SK-N-SH (cell line): ENCODE measurements around the gene CDH9. TPM values are rescaled to one million over a fixed set of nuclear protein-coding genes. Genes with fewer than 3 reads are reported as not detected.

Experiments used
- CTCF ChIA-PET: fragments of 300-600, 350-600 bp; formaldehyde crosslinking; extraction: SDS; loops from one replicate; lab custom pipeline; 2021; lab: Yijun Ruan, JAX
- POLR2A ChIA-PET: fragments of 350-600 bp; sonication (Branson Sonifier 250); formaldehyde crosslinking; extraction: SDS; loops from one replicate; lab custom pipeline; 2020; ENCODE audit warnings: antibody characterized with exemption, inconsistent platforms; lab: Yijun Ruan, JAX
- DNase-seq: peaks from one replicate; pipeline ENCODE4 v3.0.0; 2012
- H2AFZ ChIP-seq: fragments of 200-600 bp; sonication (generic); 2 replicates; pipeline ENCODE4 v1.8.1; 2016; ENCODE audit warnings: antibody characterized with exemption, mild to moderate bottlenecking, low read depth
- H3F3A ChIP-seq: fragments of 200-600 bp; sonication (generic); replicated peaks from 2 replicates; pipeline ENCODE3; 2016; ENCODE audit warnings: antibody characterized with exemption, mild to moderate bottlenecking; ENCODE audit not compliant: insufficient read depth
- H3K27ac ChIP-seq, 2 experiments: fragments of 200-500 bp in 1 of 2; fragments of 200-600 bp in 1 of 2; sonication (Bioruptor generic) in 1 of 2; sonication (generic), shearing (Covaris generic) in 1 of 2; 2 replicates each; pipeline versions ENCODE4 v1.5.1 to v1.6.1; 2014 to 2016; ENCODE audit warnings: low read depth in 2 of 2, inconsistent platforms in 1 of 2, low read length in 1 of 2, mild to moderate bottlenecking in 1 of 2, mixed read lengths in 1 of 2
- H3K27me3 ChIP-seq: fragments of 200-600 bp; sonication (generic), shearing (Covaris generic); 2 replicates; pipeline ENCODE4 v1.6.1; 2016; ENCODE audit warnings: mixed run types; ENCODE audit not compliant: insufficient read depth
- H3K36me3 ChIP-seq, 2 experiments: fragments of 200-500 bp in 1 of 2; fragments of 200-600 bp in 1 of 2; sonication (Bioruptor generic) in 1 of 2; sonication (generic) in 1 of 2; replicated peaks in 1 of 2; 2 replicates each; pipeline versions ENCODE3 to v1.5.1; 2014 to 2016; ENCODE audit warnings: low read length in 1 of 2, mild to moderate bottlenecking in 1 of 2; ENCODE audit not compliant: insufficient read depth in 2 of 2, control insufficient read depth in 1 of 2
- H3K4me1 ChIP-seq, 2 experiments: fragments of 200-500 bp in 1 of 2; fragments of 200-600 bp in 1 of 2; sonication (Bioruptor generic) in 1 of 2; sonication (generic), shearing (Covaris generic) in 1 of 2; 2 replicates each; pipeline versions ENCODE4 v1.5.1 to v1.6.1; 2014 to 2016; ENCODE audit warnings: low read depth in 1 of 2, low read length in 1 of 2, mixed run types in 1 of 2; ENCODE audit not compliant: insufficient read depth in 2 of 2, control insufficient read depth in 1 of 2
- H3K4me2 ChIP-seq: fragments of 200-600 bp; sonication (generic), shearing (Covaris generic); 2 replicates; pipeline ENCODE4 v1.6.1; 2017; ENCODE audit warnings: mixed run types
- H3K4me3 ChIP-seq, 2 experiments: fragments of 200-500 bp in 1 of 2; fragments of 200-600 bp in 1 of 2; sonication (Bioruptor generic) in 1 of 2; sonication (generic), shearing (Covaris generic) in 1 of 2; 2 replicates each; pipeline versions ENCODE4 v1.5.1 to v1.8.1; 2014 to 2016; ENCODE audit warnings: low read depth in 2 of 2, inconsistent platforms in 1 of 2, low read length in 1 of 2, mild to moderate bottlenecking in 1 of 2, mixed read lengths in 1 of 2, moderate library complexity in 1 of 2
- H3K79me2 ChIP-seq: fragments of 200-600 bp; sonication (generic); 2 replicates; pipeline ENCODE4 v1.8.1; 2017; ENCODE audit warnings: mild to moderate bottlenecking; ENCODE audit not compliant: insufficient read depth
- H3K9ac ChIP-seq: fragments of 200-600 bp; sonication (generic); 2 replicates; pipeline ENCODE4 v1.6.1; 2017; ENCODE audit warnings: mixed run types
- H3K9me2 ChIP-seq: fragments of 200-600 bp; sonication (generic); 2 replicates; pipeline ENCODE4 v1.6.1; 2017; ENCODE audit warnings: mixed run types
- H3K9me3 ChIP-seq: fragments of 200-600 bp; sonication (generic); 2 replicates; pipeline ENCODE4 v1.6.1; 2017; ENCODE audit warnings: mixed run types, mild to moderate bottlenecking, moderate library complexity
- H4K20me1 ChIP-seq: fragments of 200-600 bp; sonication (generic); 2 replicates; pipeline ENCODE4 v1.6.1; 2017; ENCODE audit warnings: mild to moderate bottlenecking, mixed run types; ENCODE audit not compliant: insufficient read depth
- CHD2 ChIP-seq: fragments of 150-350 bp; IDR thresholded peaks from 2 replicates; pipeline ENCODE4 v1.6.1; 2018; ENCODE audit warnings: low read length; ENCODE audit not compliant: partially characterized antibody
- EZH2phosphoT487 ChIP-seq: fragments of 200-600 bp; sonication (generic); IDR thresholded peaks from 2 replicates; pipeline ENCODE4 v1.6.1; 2017; ENCODE audit warnings: low read depth, mixed run types, mild to moderate bottlenecking, antibody characterized with exemption, moderate library complexity, borderline replicate concordance
- FOXJ3 ChIP-seq: sonication (generic); formaldehyde crosslinking; IDR thresholded peaks from 2 replicates; pipeline ENCODE4 v1.5.1; 2020; ENCODE audit warnings: mild to moderate bottlenecking, missing genetic modification reagents
- GABPA ChIP-seq: IDR thresholded peaks from 2 replicates; pipeline ENCODE4 v1.4.0; 2012; ENCODE audit warnings: low read depth, mild to moderate bottlenecking
- GATA2 ChIP-seq: sonication (generic); formaldehyde crosslinking; IDR thresholded peaks from 2 replicates; pipeline ENCODE4 v1.5.0; 2020; ENCODE audit warnings: mild to moderate bottlenecking, missing genetic modification reagents
- MEF2A ChIP-seq: IDR thresholded peaks from 2 replicates; pipeline ENCODE4 v1.4.0; 2012; ENCODE audit warnings: low read depth, borderline replicate concordance
- MXI1 ChIP-seq: IDR thresholded peaks from 2 replicates; pipeline ENCODE4 v1.6.1; 2012; ENCODE audit warnings: mild to moderate bottlenecking, low read depth, low read length, improper control_type of control experiment
- NFIC ChIP-seq: IDR thresholded peaks from 2 replicates; pipeline ENCODE4 v1.4.0; 2012; ENCODE audit warnings: borderline replicate concordance
- NRF1 ChIP-seq: IDR thresholded peaks from 2 replicates; pipeline ENCODE4 v1.6.1; 2012; ENCODE audit warnings: low read depth, mild to moderate bottlenecking, low read length
- POLR2AphosphoS5 ChIP-seq: IDR thresholded peaks from 2 replicates; pipeline ENCODE4 v1.6.1; 2012; ENCODE audit warnings: low read depth, low read length
- RAD21 ChIP-seq: IDR thresholded peaks from 2 replicates; pipeline ENCODE4 v1.6.1; 2012; ENCODE audit warnings: mild to moderate bottlenecking, low read length
- RXRA ChIP-seq: IDR thresholded peaks from 2 replicates; pipeline ENCODE4 v1.4.0; 2012; ENCODE audit warnings: low read depth, mild to moderate bottlenecking, borderline replicate concordance
- SIN3A ChIP-seq: IDR thresholded peaks from 2 replicates; pipeline ENCODE4 v1.6.1; 2012; ENCODE audit warnings: low read depth, mild to moderate bottlenecking, low read length, moderate library complexity, borderline replicate concordance
- SMC3 ChIP-seq: IDR thresholded peaks from 2 replicates; pipeline ENCODE4 v1.6.1; 2012; ENCODE audit warnings: low read depth, low read length, improper control_type of control experiment
- TCF12 ChIP-seq: IDR thresholded peaks from 2 replicates; pipeline ENCODE4 v1.4.0; 2012
- WGBS: methylation state at CpG from one replicate; pipeline ENCODE4 v1.1.6; 2017; ENCODE audit warnings: low lambda C conversion rate; 5-methylcytosine and 5-hydroxymethylcytosine counted together
- polyA plus RNA-seq, 3 experiments: library from polyadenylated mRNA; depleted of rRNA; stranded (reverse); fragments of >200 nt; gene quantifications; 2 replicates each; pipeline ENCODE4 v1.2.3, GENCODE V29; 2012
- TF ChIP-seq, protein P1 (sequence below): IDR thresholded peaks from 2 replicates; pipeline ENCODE4 v1.4.0; 2012; ENCODE audit warnings: low read depth
- TF ChIP-seq, protein P2 (sequence below): IDR thresholded peaks from 2 replicates; pipeline ENCODE4; 2012

The CDH9 gene
- polyA plus RNA-seq, 1 of the 3 experiments (the other 2 are of a cell fraction): not detected

DNA sequence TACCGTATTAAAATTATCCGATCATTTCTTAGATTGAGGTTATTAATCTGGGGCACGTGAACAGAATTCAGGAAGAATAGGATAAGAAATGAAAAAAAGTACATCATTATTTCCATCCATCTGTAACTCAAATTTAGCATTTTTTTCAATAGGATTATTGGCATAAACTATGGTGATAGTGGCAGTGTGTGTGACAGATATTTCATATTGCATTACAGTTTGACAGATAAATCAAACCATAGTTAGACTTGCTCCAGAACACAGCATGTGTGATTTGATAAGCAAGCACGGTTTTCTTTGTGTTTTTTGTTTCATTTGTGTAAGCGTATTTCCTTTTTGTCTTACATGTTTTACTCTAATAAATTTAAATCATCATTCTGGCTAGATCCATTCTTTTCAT, 155.0 kb downstream of the CDH9 start:
- H4K20me1 ChIP-seq: no peaks in the 10 kb centered on the region
- H3K79me2 ChIP-seq: no peaks in the 10 kb centered on the region
- H3K4me2 ChIP-seq: no peak overlapping the region
- H2AFZ ChIP-seq: no peak overlapping the region
- 31% methylated on average over 5 of the region's 5 CpGs for whole genome bisulfite sequencing
- H3K27me3 ChIP-seq: no peaks in the 10 kb centered on the region
- H3F3A ChIP-seq: no peaks in the 10 kb centered on the region
- POLR2A ChIA-PET: no interaction called here
- no peak for TF ChIP-seq CHD2
- no peak for TF ChIP-seq NFIC
- no peak for TF ChIP-seq MXI1
- TF ChIP-seq SMC3: no peak
- TF ChIP-seq FOXJ3: no peak
- no peak for TF ChIP-seq POLR2AphosphoS5
- TF ChIP-seq GABPA: no peak
- TF ChIP-seq TCF12: no peak
- TF ChIP-seq RXRA: no peak
- TF ChIP-seq NRF1: no peak
- TF ChIP-seq, protein P1, sequence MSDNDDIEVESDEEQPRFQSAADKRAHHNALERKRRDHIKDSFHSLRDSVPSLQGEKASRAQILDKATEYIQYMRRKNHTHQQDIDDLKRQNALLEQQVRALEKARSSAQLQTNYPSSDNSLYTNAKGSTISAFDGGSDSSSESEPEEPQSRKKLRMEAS: no peak
- TF ChIP-seq RAD21: no peak
- TF ChIP-seq GATA2 (CRISPR knock-in tag): no peak
- no peak for TF ChIP-seq EZH2phosphoT487
- no peak for TF ChIP-seq MEF2A
- TF ChIP-seq, all 33 proteins: peak for 0
- Histone ChIP-seq H3K4me1 (no peaks in the 10 kb centered on the region), H3K4me3 (no peak overlapping the region), H3K9ac (no peak overlapping the region), H3K9me2 (no peaks in the 10 kb centered on the region), H3K27ac (no peak overlapping the region), H3K36me3 (no peaks in the 10 kb centered on the region), H3K9me3 (no peaks in the 10 kb centered on the region)
- CTCF ChIA-PET: no interaction called here
- DNase-seq: no peak

DNA sequence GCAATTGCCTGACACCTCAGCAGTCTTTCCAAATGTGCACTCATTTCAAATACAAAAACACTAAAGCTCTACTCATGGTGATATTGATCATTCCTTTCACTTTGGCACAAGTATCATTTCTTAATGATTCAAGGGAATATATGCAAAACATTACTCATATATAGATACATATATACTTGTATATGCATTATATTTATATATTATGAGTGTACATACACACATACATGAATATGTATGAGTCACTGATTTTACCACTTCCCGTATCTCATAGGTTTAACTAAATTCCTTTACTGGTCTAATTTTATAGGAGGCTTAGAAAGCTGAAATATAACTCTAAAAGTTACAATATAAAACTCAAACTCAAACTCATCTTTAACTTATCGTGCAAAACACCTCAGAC, 156.5 kb downstream of the CDH9 start:
- no peaks in the 10 kb centered on the region for H3K79me2 ChIP-seq
- TF ChIP-seq SMC3: no peak
- no peak for TF ChIP-seq SIN3A
- TF ChIP-seq, protein P2, sequence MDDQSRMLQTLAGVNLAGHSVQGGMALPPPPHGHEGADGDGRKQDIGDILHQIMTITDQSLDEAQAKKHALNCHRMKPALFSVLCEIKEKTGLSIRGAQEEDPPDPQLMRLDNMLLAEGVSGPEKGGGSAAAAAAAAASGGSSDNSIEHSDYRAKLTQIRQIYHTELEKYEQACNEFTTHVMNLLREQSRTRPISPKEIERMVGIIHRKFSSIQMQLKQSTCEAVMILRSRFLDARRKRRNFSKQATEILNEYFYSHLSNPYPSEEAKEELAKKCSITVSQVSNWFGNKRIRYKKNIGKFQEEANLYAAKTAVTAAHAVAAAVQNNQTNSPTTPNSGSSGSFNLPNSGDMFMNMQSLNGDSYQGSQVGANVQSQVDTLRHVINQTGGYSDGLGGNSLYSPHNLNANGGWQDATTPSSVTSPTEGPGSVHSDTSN: no peak
- no peak for TF ChIP-seq RXRA
- TF ChIP-seq GATA2 (CRISPR knock-in tag): no peak
- no peak for TF ChIP-seq NFIC
- TF ChIP-seq MXI1: no peak
- no peaks in the 10 kb centered on the region for H4K20me1 ChIP-seq
- H3F3A ChIP-seq: no peaks in the 10 kb centered on the region
- ChIA-PET POLR2A (no interaction called here), CTCF (interaction anchor here (0.7 kb wide), 1 partner anchor 14 kb away, joined by 3 read pairs; no protein-coding TSS in a partner anchor)
- H3K9ac ChIP-seq: no peak overlapping the region
- H3K27ac ChIP-seq: no peak overlapping the region
- WGBS: 20% methylated on average over 2 of the region's 2 CpGs
- no peak for DNase-seq
- H3K36me3 ChIP-seq: no peaks in the 10 kb centered on the region
- no peaks in the 10 kb centered on the region for H3K4me1 ChIP-seq
- no peaks in the 10 kb centered on the region for H3K9me2 ChIP-seq
- no peak overlapping the region for H2AFZ ChIP-seq
- H3K27me3 ChIP-seq: no peaks in the 10 kb centered on the region
- H3K9me3 ChIP-seq: no peaks in the 10 kb centered on the region
- H3K4me2 ChIP-seq: no peak overlapping the region
- H3K4me3 ChIP-seq: no peak overlapping the region
